Endothelial cell of umbilical vein (primary cell): ENCODE data around the gene TREML2. TPM values are rescaled to one million over a fixed set of nuclear protein-coding genes. Genes with fewer than 3 reads are reported as not detected.

Experiments used
- BruUV-seq: library from RNA; stranded (reverse); fragments of 400-500 nt; replicated peaks from 2 replicates; lab custom pipeline; 2021; lab: Mats Ljungman, UMichigan
- CTCF ChIA-PET: fragments of 300-600, 350-600 bp; sonication (Branson Sonifier 250); formaldehyde crosslinking; loops from one replicate; lab custom pipeline; 2021; ENCODE audit warnings: antibody characterized with exemption, inconsistent platforms; lab: Charles Lee
- POLR2A ChIA-PET: fragments of 300-600, 350-600 bp; sonication (Branson Sonifier 250); formaldehyde crosslinking; loops from one replicate; lab custom pipeline; 2021; ENCODE audit warnings: antibody characterized with exemption, inconsistent platforms; lab: Charles Lee
- DNase-seq: peaks from one replicate; pipeline ENCODE4 v3.0.0-alpha.2; 2011; ENCODE audit warnings: low read depth, low spot score
- FAIRE-seq: peaks from 2 replicates; lab custom pipeline; 2011; peaks lifted over from hg19 to GRCh38; lab: Jason Lieb, UNC
- H2AFZ ChIP-seq: 2 replicates; pipeline ENCODE4 v1.6.0; 2012; ENCODE audit warnings: low read depth, low read length, control low read depth, inconsistent platforms
- H3K27ac ChIP-seq: 2 replicates; pipeline ENCODE4 v1.5.1; 2011; ENCODE audit warnings: low read depth, mild to moderate bottlenecking, control low read depth, low read length, moderate library complexity; ENCODE audit not compliant: insufficient read depth
- H3K27me3 ChIP-seq, 2 experiments: 2 replicates each; pipeline versions ENCODE4 v1.6.0 to v1.6.1; 2011; ENCODE audit warnings: low read length in 2 of 2, mixed read lengths in 1 of 2; ENCODE audit not compliant: control insufficient read depth in 2 of 2, insufficient read depth in 2 of 2
- H3K36me3 ChIP-seq, 2 experiments: 2 replicates in 1 of 2; 3 replicates in 1 of 2; pipeline ENCODE4 v1.5.1; 2011; ENCODE audit warnings: low read length in 2 of 2, mild to moderate bottlenecking in 1 of 2, moderate library complexity in 1 of 2; ENCODE audit not compliant: control insufficient read depth in 2 of 2, insufficient read depth in 2 of 2; ENCODE audit errors: extremely low read depth in 1 of 2
- H3K4me1 ChIP-seq: 3 replicates; pipeline ENCODE4 v1.5.1; 2011; ENCODE audit warnings: mild to moderate bottlenecking, low read length; ENCODE audit not compliant: control insufficient read depth, insufficient read depth; ENCODE audit errors: extremely low read depth
- H3K4me2 ChIP-seq: 2 replicates; pipeline ENCODE4 v1.6.1; 2011; ENCODE audit warnings: low read length, control low read depth, mixed read lengths; ENCODE audit not compliant: insufficient read depth
- H3K4me3 ChIP-seq, 3 experiments: fragments of 200-600 bp in 1 of 3; sonication (generic), shearing (Covaris generic) in 1 of 3; replicated peaks in 1 of 3; 2 replicates each; pipeline ENCODE4 v1.5.1; 2011 to 2016; ENCODE audit warnings: control low read depth in 3 of 3, low read length in 3 of 3, mild to moderate bottlenecking in 2 of 3, inconsistent platforms in 1 of 3, low read depth in 1 of 3, moderate library complexity in 1 of 3; ENCODE audit not compliant: insufficient read depth in 1 of 3
- H3K79me2 ChIP-seq: 2 replicates; pipeline ENCODE4 v1.6.0; 2012; ENCODE audit warnings: low read length, inconsistent platforms; ENCODE audit not compliant: control insufficient read depth, insufficient read depth
- H3K9ac ChIP-seq: replicated peaks from 2 replicates; pipeline ENCODE3; 2011; ENCODE audit warnings: low read length, control low read depth; ENCODE audit not compliant: insufficient read depth; ENCODE audit errors: extremely low read depth
- H3K9me1 ChIP-seq: replicated peaks from 3 replicates; pipeline ENCODE4 v1.6.0; 2011; ENCODE audit warnings: mild to moderate bottlenecking, low read length; ENCODE audit not compliant: control insufficient read depth, insufficient read depth; ENCODE audit errors: extremely low read depth
- H3K9me3 ChIP-seq: replicated peaks from 2 replicates; pipeline ENCODE4 v1.5.1; 2012; ENCODE audit warnings: low read length, inconsistent platforms; ENCODE audit not compliant: control insufficient read depth, insufficient read depth
- H4K20me1 ChIP-seq: replicated peaks from 2 replicates; pipeline ENCODE3; 2011; ENCODE audit warnings: mild to moderate bottlenecking, low read length; ENCODE audit not compliant: control insufficient read depth, insufficient read depth; ENCODE audit errors: extremely low read depth
- CTCF ChIP-seq, 2 donors: IDR thresholded peaks; 1 replicate in 1 of 2; 2 replicates in 1 of 2; pipeline ENCODE4 v1.5.1; 2011; ENCODE audit warnings: low read length in 2 of 2, mild to moderate bottlenecking in 2 of 2, moderate library complexity in 2 of 2, control low read depth in 1 of 2, inconsistent platforms in 1 of 2, low read depth in 1 of 2; ENCODE audit not compliant: insufficient read depth in 1 of 2; ENCODE audit errors: extremely low read depth in 1 of 2
- EZH2 ChIP-seq: IDR thresholded peaks from 2 replicates; pipeline ENCODE4 v1.6.1; 2012; ENCODE audit warnings: borderline replicate concordance, low read depth, mild to moderate bottlenecking, moderate library complexity, low read length, inconsistent platforms; ENCODE audit not compliant: severe bottlenecking
- FOS ChIP-seq: IDR thresholded peaks from 2 replicates; pipeline ENCODE4 v1.6.1; 2011; ENCODE audit warnings: mild to moderate bottlenecking, low read length, moderate library complexity, borderline replicate concordance; ENCODE audit not compliant: insufficient read depth
- GATA2 ChIP-seq: IDR thresholded peaks from 2 replicates; pipeline ENCODE4 v1.7.0; 2011; ENCODE audit warnings: low read depth, mild to moderate bottlenecking, moderate library complexity, mixed read lengths, low read length; ENCODE audit not compliant: insufficient read length, insufficient read depth
- JUN ChIP-seq: IDR thresholded peaks from 2 replicates; pipeline ENCODE4 v1.6.1; 2011; ENCODE audit warnings: borderline replicate concordance, low read depth; ENCODE audit not compliant: insufficient read length, insufficient read depth
- MAX ChIP-seq: IDR thresholded peaks from 2 replicates; pipeline ENCODE4 v1.6.1; 2011; ENCODE audit not compliant: insufficient read depth, insufficient read length
- MYC ChIP-seq: IDR thresholded peaks from one replicate; pipeline ENCODE4 v1.6.1; 2011; ENCODE audit warnings: mild to moderate bottlenecking, low read depth, low read length
- POLR2A ChIP-seq: IDR thresholded peaks from 2 replicates; pipeline ENCODE4 v1.6.1; 2012; ENCODE audit warnings: low read depth, mild to moderate bottlenecking, control low read depth, low read length
- POLR2AphosphoS5 ChIP-seq: IDR thresholded peaks from 2 replicates; pipeline ENCODE4 v1.6.1; 2012; ENCODE audit warnings: low read depth, mild to moderate bottlenecking, control low read depth, low read length, moderate library complexity; ENCODE audit not compliant: insufficient read depth
- dilution Hi-C: fragments of 300-500 bp; cut with MboI; formaldehyde crosslinking; loops from one replicate; pipeline ENCODE4 v1.15.0; 2019; ENCODE audit warnings: low sequenced_read_pairs; ENCODE audit not compliant: extremely low pct_ligation_motif_present
- intact Hi-C: fragments of 100-400 bp; cut with micrococcal nuclease; formaldehyde crosslinking; loops from one replicate; pipeline ENCODE4 v1.10.0; 2022
- polyA plus RNA-seq, 4 experiments: library from polyadenylated mRNA; depleted of rRNA in 3 of 4; stranded (reverse) in 3 of 4; unstranded in 1 of 4; fragments of >200 nt; gene quantifications; 2 replicates each; pipeline versions ENCODE4 v1.2.1 to v1.2.3, GENCODE V29; 2011 to 2012; ENCODE audit warnings: missing spikeins in 1 of 4
- total RNA-seq: library from RNA; stranded (reverse); gene quantifications from 2 replicates; pipeline ENCODE4 v1.2.3, GENCODE V29; 2021

TREML2 gene
- total and polyA plus RNA-seq, 2 donors (not counting 3 experiments of a cell fraction or from before 2014, with no cell fraction given) = not detected

- FAIRE-seq = peak; percentile 21
- Histone ChIP-seq H3K9me3 (no peaks in the 10 kb centered on the region), H3K36me3 (no peaks in the 10 kb centered on the region), H3K79me2 (no peaks in the 10 kb centered on the region), H4K20me1 (no peaks in the 10 kb centered on the region), H3K4me3 (no peak overlapping the region), H3K9ac (no peak overlapping the region), H3K27me3 (peaks cover 13 to 21% of the 10 kb centered on the region in 2 experiments), H3K9me1 (no peaks in the 10 kb centered on the region), H2AFZ (no peak overlapping the region), H3K4me1 (no peaks in the 10 kb centered on the region), H3K4me2 (no peak overlapping the region), H3K27ac (no peak overlapping the region)
- no TSS peak for BruUV-seq
- ChIA-PET POLR2A (interaction anchor here (0.7 kb wide), 1 partner anchor 21 kb away, joined by 4 read pairs; no protein-coding TSS in a partner anchor), CTCF (no interaction called here)
- TF ChIP-seq CTCF (IDR thresholded peaks at IDR 0.05; ENCODE audit: extremely low read depth in 1 of 2, insufficient read depth in 1 of 2, low read depth in 1 of 2, low read length in 2 of 2) (no peak), POLR2AphosphoS5 (no peak), GATA2 (no peak), EZH2 (no peak), JUN (no peak), FOS (no peak), MAX (no peak), MYC (no peak), POLR2A (no peak)
- intact Hi-C loops = no loop called here
- dilution Hi-C loops = no loop called here
- DNase-seq = no peak
These were observed 38.7 kb upstream of the TREML2 start for GRCh38 chr6:41239467-41240159.
